ENCODE results near the gene MYLK.
"Not testable (repeated sequence)": the region's sequence is repeated elsewhere in the genome, so short reads cannot be mapped to it uniquely, and the experiment has no call there.

The MYLK gene, protein sequence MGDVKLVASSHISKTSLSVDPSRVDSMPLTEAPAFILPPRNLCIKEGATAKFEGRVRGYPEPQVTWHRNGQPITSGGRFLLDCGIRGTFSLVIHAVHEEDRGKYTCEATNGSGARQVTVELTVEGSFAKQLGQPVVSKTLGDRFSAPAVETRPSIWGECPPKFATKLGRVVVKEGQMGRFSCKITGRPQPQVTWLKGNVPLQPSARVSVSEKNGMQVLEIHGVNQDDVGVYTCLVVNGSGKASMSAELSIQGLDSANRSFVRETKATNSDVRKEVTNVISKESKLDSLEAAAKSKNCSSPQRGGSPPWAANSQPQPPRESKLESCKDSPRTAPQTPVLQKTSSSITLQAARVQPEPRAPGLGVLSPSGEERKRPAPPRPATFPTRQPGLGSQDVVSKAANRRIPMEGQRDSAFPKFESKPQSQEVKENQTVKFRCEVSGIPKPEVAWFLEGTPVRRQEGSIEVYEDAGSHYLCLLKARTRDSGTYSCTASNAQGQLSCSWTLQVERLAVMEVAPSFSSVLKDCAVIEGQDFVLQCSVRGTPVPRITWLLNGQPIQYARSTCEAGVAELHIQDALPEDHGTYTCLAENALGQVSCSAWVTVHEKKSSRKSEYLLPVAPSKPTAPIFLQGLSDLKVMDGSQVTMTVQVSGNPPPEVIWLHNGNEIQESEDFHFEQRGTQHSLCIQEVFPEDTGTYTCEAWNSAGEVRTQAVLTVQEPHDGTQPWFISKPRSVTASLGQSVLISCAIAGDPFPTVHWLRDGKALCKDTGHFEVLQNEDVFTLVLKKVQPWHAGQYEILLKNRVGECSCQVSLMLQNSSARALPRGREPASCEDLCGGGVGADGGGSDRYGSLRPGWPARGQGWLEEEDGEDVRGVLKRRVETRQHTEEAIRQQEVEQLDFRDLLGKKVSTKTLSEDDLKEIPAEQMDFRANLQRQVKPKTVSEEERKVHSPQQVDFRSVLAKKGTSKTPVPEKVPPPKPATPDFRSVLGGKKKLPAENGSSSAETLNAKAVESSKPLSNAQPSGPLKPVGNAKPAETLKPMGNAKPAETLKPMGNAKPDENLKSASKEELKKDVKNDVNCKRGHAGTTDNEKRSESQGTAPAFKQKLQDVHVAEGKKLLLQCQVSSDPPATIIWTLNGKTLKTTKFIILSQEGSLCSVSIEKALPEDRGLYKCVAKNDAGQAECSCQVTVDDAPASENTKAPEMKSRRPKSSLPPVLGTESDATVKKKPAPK (N-terminal part only)

DNA sequence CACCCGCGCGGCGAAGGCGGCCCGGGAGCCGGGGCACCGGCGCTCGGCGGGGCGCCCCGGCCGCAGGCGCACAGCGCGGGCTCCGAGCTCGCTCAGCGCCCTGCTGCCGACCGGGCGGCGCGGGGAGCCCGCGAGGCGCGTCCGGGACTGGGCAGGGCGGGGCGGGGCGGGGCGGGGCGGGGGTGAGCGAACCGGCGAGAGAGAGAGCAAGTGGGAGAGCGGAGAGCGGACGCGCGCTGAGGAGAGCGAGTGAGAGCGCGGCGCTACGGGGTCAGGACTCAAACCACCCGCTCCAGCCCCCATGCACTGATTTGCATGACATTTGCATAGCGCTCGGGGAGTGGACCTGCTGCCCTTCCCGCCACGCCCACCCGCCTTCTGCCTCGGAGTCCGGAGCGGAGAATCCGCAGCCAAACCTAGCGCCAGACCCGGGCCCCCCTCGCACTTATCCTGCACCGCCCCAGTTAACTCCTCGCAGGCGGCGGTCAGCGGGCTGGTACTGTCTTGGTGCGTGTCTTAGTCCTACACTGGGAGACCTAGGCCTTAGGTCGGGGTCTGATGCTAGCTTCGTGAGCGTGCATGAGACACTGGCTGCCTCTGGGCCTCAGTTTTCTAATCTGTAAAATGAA is at the start of gene MYLK:
TSS of gene MYLK (minus strand) at position 130 of the 629 bp plus-strand sequence. CDS start 90,491 bp downstream, outside the sequence.
- no peak for DNase-seq (ENCODE audit: low read depth in 2 of 2, low spot score in 1 of 2)

DNA sequence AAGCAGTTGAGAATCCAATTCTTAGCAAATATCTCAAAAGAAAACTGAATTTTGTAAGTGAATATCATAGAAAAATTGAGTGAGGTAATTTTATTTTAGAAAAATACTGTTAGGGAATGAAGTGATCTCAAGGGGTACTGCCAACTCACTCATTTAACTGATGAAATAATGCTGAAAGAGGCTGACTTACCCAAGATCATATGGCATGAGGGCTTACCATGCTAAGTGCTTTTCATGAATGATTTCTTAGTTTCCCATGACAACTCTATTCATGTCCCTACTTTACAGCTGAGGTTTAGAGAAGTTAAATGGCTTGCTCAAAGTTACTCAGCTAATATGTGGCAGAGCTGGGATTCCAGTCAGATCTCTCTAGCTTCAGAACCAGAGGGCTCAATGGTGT is 46.3 kb upstream of the MYLK start:
- no peak for DNase-seq (ENCODE audit: low read depth in 2 of 2, low spot score in 1 of 2)

DNA sequence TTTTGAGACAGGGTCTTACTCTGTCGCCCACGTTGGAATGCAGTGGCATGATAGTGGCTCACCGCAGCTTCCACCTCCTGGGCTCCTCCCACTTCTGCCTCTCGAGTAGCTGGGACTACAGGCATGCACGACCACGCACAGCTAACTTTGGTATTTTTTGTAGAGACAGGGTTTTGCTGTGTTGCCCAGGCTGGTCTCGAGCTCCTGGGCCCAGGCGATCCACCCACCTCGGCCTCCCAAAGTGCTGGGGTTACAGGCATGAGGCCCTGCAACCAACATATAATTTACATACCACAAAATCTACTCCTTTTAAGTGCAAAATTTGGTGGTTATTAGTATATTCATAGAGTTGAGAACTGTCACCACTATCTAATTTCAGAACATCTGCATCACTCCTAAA is 45.2 kb upstream of the MYLK start:
- DNase-seq (ENCODE audit: low read depth in 2 of 2, low spot score in 1 of 2), result no peak

DNA sequence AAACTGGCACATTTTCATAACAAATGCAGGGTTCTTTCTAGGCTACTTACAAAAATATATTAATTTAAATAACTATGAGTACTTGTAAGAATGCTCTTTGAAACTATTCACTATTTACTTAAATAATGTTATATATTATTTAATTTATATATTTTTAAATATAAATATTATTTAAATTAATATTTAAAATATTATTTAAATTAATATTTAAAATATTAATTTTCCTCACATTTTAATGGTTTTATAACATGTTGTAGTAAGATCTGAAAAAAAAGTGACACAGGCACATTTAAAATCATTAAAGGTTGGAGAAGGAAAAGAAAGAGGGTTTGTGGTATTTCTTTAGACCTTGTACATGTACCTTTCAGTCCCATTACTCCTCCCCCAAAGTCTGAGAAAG is 42.3 kb upstream of the MYLK start:
- no peak for DNase-seq (ENCODE audit: low read depth in 2 of 2, low spot score in 1 of 2)

DNA sequence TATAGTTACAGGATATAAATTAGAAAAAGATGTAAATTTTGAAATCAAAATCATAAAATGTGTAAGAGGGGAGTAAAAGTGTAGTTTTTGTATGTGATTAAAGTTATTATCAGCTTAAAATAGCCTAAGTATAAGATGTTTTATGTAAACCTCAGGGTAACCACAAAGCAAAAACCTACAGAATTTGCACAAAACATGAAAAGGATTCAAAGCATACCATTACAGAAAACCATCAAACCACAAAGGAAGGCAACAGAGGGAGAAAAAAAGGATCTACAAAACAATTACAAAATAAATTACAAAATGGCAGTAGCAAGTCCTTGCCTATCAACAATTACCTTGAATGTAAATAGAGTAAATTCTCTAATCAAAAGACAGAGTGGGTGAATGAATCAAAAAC is 36.7 kb upstream of the MYLK start:
- no peak for DNase-seq (ENCODE audit: low read depth in 2 of 2, low spot score in 1 of 2)

DNA sequence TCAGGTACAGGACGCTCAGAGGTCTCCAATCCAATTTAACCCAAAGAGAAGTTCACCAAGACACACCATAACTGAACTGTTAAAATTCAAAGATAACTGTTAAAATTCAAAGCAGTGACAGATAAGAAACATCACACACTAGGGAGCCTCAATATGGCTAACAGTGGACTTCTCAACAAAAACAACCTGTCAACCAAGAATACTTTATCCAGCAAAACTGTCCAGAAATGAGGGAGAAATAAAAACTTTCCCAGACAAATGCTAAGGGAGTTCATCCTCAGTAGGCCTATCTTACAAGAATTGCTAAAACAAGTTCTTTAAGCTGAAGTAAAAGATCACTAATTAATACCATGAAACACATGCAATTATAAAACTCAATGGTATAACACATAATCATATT is 36.3 kb upstream of the MYLK start:
- no peak for DNase-seq (ENCODE audit: low read depth in 2 of 2, low spot score in 1 of 2)

DNA sequence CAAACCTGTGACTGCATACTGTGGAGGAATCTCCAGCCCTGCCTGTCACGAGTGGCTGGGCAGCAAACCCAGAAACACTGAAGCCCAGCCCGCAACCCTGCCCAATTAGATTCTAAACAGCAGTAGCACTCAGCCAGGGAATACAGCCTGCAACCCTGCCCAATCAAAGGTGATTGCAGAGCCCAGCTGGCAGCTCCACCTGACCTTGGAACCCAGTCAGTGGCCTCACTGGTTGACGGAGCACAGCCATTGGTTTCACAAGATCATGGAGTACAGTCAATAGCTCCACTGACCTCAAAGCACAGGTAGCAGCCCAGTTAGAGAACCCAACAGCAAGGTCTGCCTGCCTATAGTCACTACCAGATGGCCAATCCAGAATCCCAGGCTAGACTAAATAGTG is 35.2 kb upstream of the MYLK start:
- no peak for DNase-seq (ENCODE audit: low read depth in 2 of 2, low spot score in 1 of 2)

DNA sequence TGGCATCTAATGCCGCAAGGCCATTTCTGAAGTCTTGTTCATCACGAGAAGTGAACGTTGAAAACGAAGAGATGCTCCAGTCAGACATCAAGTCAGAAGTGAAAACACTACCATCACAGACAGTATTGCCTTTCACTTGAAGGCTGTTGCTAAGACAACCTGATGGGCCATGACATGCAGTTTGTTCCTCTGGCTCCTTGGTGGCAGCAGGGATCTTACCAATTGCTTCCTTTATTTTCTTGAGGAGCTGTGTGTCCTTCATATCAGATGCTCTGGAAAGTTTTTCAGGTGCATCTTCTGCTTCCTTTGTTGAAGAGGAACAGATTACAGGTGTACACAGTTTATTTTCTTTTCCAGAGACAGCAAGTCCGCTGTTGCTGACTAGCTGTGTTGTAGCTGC is 30.7 kb upstream of the MYLK start:
- no peak for DNase-seq (ENCODE audit: low read depth in 2 of 2, low spot score in 1 of 2)

DNA sequence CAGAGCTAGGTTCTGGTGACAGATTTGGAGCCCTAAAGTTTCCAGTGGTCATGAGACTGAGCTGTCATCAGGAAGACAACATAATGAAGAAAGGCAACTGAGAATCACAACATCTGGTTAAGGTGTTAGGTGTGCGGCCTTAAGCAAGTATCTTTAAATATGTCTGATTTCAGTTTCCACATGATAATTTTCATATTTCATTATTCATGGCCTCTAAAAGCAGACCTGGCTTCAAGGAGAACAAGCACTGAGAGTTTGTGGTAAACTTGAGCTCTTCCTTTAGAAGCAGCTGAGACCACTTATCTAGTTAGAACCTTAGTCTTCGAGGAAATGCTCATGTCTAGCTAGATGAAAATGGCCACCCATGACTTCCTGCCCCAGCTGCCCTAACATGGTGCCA is 25.7 kb upstream of the MYLK start:
- DNase-seq (ENCODE audit: low read depth in 2 of 2, low spot score in 1 of 2), result no peak

DNA sequence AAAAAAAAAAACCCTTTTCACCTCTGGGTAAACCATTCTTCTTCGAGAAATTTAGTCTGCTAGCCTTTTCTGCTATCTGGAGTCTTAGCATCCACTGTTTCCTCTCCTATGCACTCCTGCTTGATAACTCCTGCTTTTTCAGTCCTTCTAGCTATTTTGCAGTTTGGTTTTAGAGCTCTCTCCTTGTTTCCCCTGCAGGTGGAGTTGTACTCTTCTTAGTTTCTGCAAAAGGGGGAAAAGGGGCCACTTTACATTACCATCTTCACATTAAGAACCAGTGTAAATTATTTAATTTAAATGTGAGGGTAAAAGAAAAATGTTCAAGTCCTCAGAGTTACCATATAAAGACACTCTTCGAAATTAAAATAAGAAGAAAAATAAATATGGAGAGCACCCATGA is 23.6 kb upstream of the MYLK start:
- DNase-seq (ENCODE audit: low read depth in 2 of 2, low spot score in 1 of 2), result no peak

DNA sequence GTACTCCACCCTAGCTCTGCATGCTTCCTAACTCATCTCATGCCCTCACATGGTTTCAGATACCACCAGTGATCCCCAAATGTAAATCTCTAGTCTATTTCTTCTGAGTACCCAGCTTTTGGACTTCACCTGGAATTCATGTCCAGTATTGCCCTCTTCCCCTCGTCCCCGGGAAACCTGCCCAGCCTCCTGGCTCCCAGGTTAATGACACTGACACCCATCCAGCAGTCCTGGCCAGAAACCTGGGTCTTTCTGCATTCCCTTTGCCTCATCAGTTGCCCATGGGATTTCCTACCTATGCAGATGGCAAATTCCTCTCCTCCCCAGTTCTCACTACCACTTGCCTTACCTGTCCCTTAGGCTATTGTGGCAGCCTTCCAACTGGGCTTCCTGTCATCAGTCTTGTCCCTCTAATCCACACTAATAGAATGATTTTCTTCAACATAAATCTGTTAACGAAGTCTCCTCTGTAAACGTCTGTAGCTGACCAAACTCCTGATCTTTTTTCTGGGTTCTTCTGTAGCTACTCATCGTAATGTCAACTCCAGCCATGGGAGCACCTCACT is 15.3 kb upstream of the MYLK start:
- no peak for DNase-seq (ENCODE audit: low read depth in 2 of 2, low spot score in 1 of 2)

DNA sequence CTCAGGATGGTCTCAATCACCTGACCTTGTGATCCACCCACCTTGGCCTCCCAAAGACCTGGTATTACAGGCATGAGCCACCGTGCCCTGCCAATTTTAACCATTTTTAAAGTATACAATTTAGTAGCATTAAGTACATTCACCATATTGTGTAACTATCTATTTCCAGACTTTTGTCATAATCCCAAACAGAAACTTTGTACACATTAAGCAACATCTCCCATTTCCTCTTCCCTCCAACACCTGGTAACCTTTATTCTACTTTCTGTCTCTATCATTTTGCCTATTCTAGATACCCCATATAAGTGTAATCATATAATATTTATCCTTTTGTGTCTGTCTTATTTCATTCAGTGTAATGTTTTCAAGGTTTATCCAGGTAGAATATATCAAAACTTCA is 8.9 kb upstream of the MYLK start:
- DNase-seq (ENCODE audit: low read depth in 2 of 2, low spot score in 1 of 2), result no peak

DNA sequence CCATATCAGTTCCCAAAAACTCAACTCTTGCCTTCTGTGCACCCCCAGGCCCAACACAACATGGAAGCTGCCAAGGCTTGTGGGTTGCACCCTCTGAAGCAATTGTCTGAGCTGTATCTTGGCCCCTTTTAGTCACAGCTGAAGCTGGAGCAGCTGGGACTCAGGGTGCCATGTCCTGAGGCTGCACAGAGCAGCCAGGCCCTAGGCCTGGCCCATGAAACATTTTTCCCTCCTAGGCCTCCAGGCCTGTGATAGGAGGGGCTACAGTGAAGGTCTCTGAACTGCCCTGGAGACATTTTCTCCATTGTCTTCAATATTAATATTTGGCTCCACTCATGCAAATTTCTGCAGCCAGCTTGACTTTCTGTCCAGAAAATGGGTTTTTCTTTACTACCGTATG is 8.1 kb upstream of the MYLK start:
- DNase-seq (ENCODE audit: low read depth in 2 of 2, low spot score in 1 of 2), result no peak

DNA sequence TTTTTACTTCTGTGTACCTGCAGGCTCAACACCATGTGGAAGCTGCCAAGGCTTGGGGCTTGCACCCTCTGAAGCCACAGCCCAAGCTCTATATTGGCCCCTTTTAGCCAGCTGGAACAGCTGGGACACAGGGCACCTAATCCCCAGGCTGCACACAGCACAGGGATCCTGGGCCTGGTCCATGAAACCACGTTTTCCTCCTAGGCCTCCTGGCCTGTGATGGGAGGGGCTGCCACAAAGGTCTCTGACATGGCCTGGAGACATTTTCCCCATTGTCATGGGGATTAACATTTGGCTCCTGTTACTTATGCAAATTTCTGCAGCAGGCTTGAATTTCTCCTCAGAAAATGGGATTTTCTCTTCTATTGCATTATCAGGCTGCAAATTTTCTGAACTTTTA is 6.9 kb upstream of the MYLK start:
- DNase-seq (ENCODE audit: low read depth in 2 of 2, low spot score in 1 of 2), result not testable (repeated sequence)

DNA sequence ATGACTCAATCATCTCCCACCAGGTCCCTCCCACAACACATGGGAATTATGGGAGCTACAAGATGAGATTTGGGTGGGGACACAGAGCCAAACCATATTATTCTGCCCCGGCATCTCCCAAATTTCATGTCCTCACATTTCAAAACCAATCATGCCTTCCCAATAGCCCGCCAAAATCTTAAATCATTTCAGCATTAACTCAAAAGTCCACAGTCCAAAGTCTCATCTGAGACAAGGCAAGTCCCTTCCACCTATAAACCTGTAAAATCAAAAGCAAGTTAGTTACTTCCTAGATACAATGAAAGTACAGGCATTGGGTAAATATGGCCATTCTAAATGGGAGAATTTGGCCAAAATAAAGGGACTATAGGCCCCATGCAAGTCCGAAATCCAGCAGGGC is 6.0 kb upstream of the MYLK start:
- not testable (repeated sequence) for DNase-seq (ENCODE audit: low read depth in 2 of 2, low spot score in 1 of 2)

DNA sequence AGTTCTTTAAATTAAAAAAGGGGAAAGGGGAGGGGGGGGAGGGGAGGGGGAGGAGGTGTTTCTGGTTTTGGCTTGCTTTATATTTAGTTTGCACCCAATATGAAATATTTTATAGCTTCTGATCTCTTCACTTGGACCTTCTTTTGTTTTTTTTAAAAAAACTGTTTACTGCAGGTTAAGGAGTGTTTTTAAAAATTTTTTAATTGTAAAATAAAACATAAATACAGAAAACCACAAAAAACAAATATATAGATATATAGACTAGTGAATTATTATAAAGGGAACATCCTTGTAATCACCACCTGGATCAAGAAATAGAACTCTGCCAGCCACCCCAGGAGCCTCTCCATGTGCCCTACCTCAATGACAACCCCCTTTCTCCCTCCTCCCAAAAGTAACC is 861 bp upstream of the MYLK start:
- DNase-seq (ENCODE audit: low read depth in 2 of 2, low spot score in 1 of 2), result no peak

DNA sequence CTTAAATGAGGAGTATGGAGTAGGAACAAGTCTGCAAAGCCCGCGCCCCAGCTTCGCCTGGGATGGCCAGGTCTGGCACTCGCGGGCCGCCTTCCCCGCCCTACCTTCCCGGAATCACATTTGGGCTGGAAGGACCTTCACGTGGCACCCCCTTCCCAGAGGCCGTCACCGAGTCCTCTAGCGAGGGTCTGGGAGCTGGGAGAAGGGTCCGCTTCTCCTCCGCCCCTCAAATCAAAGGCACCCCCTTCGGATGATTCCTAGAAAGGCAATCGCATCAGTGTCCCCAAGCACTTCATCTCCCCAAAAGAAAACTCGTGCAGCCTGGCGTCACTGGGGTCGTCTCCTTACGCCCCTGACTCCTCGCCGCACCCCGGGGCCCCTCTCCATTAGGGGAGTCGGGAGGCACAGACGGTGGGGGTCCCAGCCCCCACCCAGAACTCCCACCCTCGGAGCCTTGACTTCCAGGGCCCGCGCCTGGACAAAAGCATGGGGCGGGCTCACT is 380 bp downstream of the MYLK start:
- DNase-seq (ENCODE audit: low read depth in 2 of 2, low spot score in 1 of 2), result no peak

DNA sequence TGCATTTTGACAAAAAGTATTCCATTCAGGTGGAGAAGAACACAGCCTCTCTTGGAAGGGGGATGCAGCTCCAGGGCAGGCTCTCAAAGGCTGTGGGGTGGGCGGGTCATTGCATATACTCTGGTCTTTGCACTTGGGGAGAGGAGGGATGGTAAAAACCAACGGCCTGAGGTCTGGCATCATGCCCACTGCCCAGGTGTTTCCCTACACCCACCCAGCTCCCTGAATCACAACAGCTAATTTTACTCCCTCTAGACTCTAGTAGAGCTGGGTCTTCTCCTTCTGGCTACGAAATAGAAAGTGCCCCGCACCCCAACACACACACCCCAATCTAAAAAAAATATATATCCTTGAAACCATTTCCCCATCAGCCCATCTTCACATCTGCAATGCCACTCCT is 1.0 kb downstream of the MYLK start:
- DNase-seq (ENCODE audit: low read depth in 2 of 2, low spot score in 1 of 2), result no peak

DNA sequence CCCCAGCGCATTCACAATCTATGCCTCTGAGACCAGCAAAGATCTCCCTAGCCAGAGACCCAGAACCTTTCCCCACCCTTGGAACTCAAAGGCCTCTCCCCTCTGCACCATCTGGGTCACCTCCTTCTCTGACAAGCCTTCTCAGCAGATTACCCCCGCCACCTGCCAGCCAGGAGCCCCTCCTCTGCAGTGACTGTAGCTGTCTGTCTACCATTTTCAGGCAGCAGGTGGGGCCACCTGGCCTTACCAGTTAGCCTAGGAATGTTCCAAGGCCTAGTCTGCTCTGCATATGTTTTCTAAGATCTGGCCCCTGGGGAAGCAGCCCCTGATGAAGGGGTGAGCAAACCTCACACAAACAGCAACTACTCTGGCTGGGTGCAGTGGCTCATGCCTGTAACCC is 2.4 kb downstream of the MYLK start:
- no peak for DNase-seq (ENCODE audit: low read depth in 2 of 2, low spot score in 1 of 2)

DNA sequence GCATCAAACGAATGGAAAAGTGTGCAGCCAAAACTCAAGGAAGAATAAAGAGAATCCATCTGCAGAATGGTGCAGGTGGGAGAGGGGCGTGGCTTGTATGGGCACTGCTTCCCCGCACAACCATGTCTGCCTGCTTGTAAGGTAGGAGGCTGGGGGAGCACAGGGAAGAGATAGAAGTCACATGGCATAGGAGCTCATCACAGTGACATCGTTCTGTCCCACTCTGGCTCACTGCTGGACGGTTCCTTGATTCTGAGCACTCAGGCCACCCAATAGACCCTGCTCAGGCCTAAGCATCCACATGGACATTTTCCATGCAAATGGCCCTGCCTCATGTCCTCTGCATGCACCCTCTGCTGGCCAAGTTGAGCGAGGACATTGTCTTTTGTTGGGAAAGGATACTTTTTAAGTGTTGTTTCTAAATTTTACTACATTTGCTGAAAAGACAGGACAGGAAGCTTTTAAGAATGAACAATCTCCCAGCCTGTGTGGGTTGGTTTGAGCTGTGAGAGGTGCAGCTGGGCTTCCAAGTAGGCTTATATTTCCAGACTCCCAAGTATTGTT is 3.1 kb downstream of the MYLK start:
- DNase-seq (ENCODE audit: low read depth in 2 of 2, low spot score in 1 of 2), result no peak

Data from stimulated activated CD8-positive, alpha-beta memory T cell treated with anti-CD3 and anti-CD28 coated beads, Interleukin-4, amount 100 ng/mL, for 1 hour (primary cell).